Epithelial cell of proximal tubule (primary cell): ENCODE results near the gene JMY. TPM values are rescaled to one million over a fixed set of nuclear protein-coding genes. Genes with fewer than 3 reads are reported as not detected.
"Not testable (repeated sequence)": the region's sequence is repeated elsewhere in the genome, so short reads cannot be mapped to it uniquely, and the experiment has no call there.

Experiments used
- DNase-seq: peaks from one replicate; pipeline ENCODE4 v3.0.0-alpha.2; 2011; ENCODE audit warnings: low read depth
- H3K4me3 ChIP-seq: 2 replicates; pipeline ENCODE4 v1.5.1; 2011; ENCODE audit warnings: low read depth, mild to moderate bottlenecking, low read length
- total RNA-seq: library from RNA; depleted of rRNA; stranded (reverse); fragments of >200 nt; gene quantifications from 2 replicates; pipeline ENCODE4 v1.2.3, GENCODE V29; 2015
- TF ChIP-seq, protein P1 (sequence below): conservative IDR thresholded peaks from 2 replicates; pipeline ENCODE4 v1.5.1; 2012; ENCODE audit warnings: low read depth, mild to moderate bottlenecking, low read length

The JMY gene
- total RNA-seq, 1 donor from 2014 or later, result 5.7 TPM

DNA sequence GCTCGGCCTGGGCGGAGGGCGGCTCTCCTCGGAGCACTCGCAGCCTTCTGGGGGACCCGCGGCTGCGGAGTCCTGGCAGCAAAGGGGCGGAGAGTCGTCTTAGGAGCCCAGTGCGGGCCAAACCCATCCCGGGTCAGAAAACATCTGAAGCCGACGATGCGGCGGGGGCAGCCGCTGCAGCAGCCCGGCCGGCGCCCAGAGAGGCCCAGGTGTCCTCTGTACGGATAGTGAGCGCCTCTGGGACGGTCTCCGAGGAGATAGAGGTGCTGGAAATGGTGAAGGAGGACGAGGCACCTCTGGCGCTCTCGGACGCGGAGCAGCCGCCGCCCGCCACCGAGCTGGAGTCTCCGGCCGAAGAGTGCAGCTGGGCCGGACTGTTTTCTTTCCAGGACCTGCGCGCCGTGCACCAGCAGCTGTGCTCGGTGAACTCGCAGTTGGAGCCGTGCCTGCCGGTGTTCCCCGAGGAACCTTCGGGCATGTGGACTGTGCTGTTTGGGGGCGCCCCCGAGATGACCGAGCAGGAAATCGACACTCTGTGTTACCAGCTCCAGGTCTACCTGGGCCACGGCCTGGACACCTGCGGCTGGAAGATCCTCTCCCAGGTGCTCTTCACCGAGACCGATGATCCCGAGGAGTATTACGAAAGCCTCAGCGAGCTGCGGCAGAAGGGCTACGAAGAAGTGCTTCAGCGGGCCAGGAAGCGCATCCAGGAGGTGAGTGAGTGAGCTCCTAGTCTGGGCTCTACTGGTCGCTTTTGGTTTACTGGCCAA, 1.2 kb downstream of the JMY start:
- TF ChIP-seq, protein P1, sequence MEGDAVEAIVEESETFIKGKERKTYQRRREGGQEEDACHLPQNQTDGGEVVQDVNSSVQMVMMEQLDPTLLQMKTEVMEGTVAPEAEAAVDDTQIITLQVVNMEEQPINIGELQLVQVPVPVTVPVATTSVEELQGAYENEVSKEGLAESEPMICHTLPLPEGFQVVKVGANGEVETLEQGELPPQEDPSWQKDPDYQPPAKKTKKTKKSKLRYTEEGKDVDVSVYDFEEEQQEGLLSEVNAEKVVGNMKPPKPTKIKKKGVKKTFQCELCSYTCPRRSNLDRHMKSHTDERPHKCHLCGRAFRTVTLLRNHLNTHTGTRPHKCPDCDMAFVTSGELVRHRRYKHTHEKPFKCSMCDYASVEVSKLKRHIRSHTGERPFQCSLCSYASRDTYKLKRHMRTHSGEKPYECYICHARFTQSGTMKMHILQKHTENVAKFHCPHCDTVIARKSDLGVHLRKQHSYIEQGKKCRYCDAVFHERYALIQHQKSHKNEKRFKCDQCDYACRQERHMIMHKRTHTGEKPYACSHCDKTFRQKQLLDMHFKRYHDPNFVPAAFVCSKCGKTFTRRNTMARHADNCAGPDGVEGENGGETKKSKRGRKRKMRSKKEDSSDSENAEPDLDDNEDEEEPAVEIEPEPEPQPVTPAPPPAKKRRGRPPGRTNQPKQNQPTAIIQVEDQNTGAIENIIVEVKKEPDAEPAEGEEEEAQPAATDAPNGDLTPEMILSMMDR, result no peak
- H3K4me3 ChIP-seq, result peak overlapping the region; percentile 93
- DNase-seq, result no peak

DNA sequence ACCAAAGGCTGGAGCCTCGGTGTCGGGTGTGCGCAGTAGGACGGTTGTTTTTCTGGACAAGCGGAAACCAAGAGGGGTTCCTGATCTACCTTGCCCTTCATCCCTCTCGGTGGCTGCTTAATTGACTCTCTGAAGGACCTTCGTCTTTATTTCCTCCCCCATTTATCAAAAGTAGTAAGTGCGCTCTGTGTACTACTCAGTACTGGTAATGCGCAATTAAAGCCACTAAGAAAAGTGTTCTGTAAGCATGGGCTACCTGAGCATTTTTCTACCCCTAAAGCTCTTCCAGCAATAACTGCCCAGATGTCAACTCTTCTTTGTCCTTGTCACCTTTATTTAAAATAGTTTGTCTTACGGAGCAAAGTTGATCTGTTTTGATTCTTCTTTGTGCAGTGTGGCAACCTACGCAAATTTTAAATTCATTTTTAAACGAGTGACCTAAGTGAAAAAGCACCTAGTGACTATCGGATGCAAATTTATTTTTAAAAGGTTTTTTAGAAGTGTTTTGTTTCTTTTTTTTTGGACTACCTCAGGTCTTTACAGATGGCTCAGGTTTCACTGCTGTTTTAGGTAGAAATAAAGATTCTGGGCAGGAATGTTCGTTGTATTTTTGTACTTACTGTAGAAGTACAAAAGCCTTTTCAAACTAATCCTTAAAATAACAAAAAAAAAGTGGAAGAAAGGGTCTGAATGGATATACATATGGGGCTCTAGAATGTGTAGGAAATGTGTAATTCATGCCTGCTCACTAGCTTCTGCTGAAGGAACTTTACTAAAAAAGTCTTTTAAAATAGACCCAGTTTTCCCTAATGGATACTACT, 2.0 kb downstream of the JMY start:
- TF ChIP-seq, protein P1, result no peak
- H3K4me3 ChIP-seq, result peak overlapping the region; percentile 93
- no peak for DNase-seq

DNA sequence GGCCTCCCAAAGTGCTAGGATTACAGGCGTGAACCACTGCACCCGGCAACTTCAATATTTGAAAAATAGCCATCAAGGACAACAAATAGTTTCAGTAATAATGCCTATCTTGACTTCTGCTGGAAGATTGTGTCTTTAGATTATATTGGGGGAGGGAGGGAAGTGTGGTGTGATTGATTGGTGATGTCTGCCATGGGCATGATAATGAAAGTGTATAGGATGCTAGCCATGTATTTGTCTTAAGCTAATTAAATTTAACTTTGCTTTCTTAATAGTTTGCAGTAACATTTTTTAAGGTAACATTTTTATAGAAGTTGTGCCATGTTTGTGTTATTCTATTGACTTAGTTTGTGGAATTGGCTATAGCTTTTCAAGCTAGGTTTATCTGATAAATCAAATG, 4.6 kb downstream of the JMY start:
- TF ChIP-seq, protein P1, result no peak
- no peak for DNase-seq
- H3K4me3 ChIP-seq, result no peak overlapping the region

DNA sequence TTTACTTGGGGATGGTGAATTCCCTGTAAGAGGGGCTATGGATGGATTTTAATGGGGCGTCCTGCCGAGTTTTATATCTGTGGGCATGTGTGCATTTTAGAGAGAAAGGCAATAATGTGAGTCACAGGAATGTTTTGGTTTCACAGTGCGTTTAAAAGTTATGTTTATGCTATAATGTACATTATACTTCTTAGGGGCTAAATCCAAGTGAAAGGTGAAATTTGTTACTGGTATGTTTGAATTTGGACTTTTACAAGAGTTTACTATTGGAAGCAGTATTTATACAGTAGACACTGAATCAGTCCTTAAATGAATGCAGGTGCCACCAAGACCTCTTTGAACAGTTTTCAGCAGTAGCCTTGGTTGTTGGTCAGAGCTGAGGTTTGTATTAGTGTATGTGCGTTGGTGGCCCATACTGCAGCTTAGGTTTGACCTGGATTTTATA, 5.6 kb downstream of the JMY start:
- no peak overlapping the region for H3K4me3 ChIP-seq
- no peak for DNase-seq
- TF ChIP-seq, protein P1, result no peak

DNA sequence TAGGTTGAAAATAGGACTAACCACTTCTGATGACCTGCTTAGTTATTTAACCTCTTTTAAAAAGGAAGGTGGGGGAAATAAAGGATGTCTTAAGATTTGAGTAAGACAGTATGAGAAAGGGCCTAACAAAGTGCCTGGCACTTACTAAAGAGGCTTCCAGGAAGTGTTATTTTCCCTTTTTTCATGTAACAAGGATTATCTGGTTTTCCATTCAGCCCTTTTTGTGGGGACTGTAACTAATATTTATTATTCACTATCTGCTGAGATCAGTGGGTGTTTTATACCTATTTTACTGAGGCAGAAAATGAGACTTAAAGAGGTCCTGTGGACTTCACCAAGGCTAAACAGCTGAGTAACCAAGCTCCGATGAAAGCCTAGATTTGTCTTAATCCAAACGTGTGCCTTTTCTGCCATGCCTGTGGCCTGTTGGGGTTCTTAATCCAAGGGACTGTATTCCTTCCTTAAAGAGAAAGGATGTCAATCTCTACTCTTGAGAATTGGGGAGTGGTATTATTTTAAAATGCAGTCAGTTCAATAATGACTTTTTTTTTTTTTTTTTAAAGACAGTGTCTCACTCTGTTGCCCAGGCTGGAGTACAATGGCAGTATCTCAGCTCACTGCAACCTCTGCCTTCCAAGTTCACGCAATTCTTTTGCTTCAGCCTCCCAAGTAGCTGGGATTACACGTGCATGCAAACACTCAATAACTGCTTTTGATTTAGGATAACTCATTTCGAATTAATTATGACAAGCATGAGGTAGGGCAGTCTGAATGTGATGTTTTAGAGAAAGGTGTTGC, 6.5 kb downstream of the JMY start:
- TF ChIP-seq, protein P1, result no peak
- no peak overlapping the region for H3K4me3 ChIP-seq
- no peak for DNase-seq

DNA sequence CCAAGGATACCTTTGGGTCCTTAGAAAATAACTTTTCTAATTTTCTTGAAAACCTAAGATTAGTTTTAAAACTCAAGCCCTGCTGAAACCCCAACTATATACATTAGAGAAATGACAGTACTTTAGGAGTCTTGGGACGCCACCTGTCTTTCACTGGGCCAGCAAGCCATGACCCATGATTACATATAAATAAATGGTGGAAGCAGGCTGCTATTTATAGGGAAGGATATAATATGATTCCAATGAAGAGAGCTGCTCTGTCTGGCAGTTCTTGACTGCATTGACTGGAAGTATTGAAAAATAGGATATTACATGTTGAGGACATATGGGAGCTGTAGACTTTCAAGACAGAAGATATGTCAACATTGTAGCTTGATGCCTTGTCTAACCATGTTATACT, 7.3 kb downstream of the JMY start:
- TF ChIP-seq, protein P1, result no peak
- no peak for DNase-seq
- H3K4me3 ChIP-seq, result no peak overlapping the region

DNA sequence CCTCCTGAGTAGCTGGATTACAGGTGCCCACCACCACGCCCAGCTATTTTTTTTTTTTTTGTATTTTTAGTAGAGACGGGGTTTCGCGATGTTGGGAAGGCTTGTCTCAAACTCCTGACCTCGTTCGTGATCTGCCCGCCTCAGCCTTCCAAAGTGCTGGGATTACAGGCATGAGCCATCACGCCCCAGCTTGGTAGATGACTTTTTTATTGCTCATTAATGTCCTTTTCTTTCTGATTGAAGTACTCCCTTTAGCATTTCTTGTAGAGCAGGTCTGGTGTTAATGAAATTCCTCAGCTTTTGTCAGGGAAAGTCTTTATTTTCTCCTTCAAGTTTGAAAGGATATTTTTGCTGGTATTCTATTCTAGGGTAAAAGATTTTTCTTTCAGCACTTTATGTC, 18.1 kb downstream of the JMY start:
- H3K4me3 ChIP-seq, DNase-seq: not testable (repeated sequence)
